ENCODE measurements around the gene GPC6.
"Not testable (repeated sequence)": the region's sequence is repeated elsewhere in the genome, so short reads cannot be mapped to it uniquely, and the experiment has no call there.

GPC6 gene

GRCh38 chr13:93226623-93227279 is at the start of gene GPC6:
Gene GPC6 (plus strand): TSS chr13:93226807.
- DNase-seq (ENCODE audit: low read depth in 2 of 2) = peak; percentile 85 to 87

DNA sequence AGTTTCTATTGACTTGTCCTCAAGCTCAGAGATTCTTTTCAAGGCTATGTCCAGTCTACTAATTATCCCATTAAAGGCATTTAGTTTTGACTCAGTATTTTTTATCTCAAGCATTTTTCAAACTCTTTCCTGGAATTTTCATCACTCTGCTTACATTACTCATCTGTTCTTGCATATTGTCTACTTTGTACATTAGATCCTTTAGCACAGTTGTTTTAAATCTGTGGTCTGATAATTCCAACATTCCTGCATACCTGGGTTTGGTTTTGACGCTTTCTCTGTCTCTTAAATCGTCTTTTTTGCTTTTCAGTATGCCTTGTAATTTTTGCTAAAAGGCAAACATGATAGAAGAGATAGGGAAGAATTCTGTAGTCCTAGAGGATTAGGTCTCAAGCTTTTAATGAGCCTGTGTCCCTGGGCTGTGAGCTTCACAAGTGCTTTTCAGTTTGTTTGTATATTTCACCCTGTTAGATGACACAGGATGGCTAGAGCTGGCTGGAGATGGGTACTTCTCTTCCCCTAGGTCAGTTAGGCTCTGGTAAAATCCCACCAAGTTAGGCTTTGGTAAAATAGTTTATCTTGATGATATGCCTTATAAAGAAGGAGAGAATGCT is 46.1 kb upstream of the GPC6 start:
- peak; percentile 67 to 69 for DNase-seq (ENCODE audit: low read depth in 2 of 2)

DNA sequence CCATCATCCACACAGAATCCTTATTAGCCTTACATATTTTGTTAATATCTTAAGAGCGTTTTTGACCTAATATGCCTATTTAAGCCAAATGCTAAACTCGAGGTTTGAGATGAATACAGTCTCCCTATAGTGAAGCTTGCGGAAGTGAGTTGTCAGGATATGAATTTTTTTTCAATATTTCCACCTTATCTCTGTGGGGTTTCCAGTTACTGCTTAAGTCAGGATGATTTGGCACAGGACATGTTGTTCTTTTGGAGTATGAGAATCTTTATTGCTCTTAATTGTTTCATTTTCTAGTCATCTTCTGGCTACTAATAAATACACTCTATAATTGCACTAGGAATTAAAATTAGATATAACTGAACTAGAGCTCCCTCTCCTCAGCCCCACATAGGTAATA is 44.2 kb upstream of the GPC6 start:
- no peak for DNase-seq (ENCODE audit: low read depth in 2 of 2)

DNA sequence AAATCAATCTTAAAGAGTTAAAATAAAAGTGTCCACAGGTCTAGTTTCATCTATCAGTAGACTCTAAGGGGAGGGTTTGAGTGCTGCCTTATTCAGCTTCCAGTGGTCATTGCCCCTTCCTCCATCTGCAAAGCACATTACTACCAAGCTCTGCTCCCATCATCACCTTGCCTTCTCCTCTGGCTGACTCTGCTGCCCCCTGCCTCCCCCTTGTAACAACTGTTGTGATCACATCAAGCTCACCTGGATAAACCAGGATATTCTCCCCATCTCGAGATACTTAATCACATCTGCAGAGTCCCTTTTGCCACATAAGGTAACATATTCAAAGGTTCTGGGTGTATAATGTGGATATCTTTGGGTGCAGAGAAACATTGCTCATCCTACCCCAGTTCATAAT is 43.3 kb upstream of the GPC6 start:
- no peak for DNase-seq (ENCODE audit: low read depth in 2 of 2)

DNA sequence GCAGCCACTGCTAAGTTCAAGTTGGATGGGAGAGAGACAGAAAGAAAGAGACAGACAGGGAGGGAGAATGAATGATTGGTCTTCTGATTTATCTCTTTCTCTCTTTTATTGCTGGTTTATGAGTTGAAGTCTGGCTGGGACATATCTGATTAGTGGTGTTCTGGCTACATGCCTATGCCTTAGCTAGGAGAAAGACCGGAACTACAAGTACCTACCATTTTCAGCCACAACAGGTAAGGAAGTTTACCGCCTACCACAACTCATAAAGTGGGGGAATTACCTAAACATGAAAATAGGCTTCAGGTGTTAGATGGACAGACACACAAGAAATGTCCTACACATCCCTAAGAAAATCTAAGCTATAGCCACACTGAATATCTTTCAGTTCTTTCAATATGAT is 36.6 kb upstream of the GPC6 start:
- DNase-seq (ENCODE audit: low read depth in 2 of 2) = no peak

DNA sequence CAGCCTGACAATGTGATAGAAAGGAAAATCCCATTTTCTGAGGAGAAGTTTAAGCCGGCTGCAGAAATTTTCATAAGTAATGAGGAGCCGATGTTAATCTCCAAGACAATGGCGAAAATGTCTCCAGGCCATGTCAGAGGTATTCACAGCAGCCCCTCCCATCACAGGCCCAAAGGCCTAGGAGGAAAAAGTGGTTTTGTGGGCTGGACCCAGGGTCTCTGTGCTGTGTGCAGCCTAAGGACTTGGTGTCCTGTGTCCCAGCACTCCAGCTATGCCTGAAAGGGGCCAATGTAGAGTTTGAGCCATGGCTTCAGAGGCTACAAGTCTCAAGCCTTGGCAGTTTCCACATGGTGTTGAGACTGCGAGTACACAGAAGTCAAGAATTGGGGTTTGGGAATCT is 32.9 kb upstream of the GPC6 start:
- no peak for DNase-seq (ENCODE audit: low read depth in 2 of 2)

GRCh38 chr13:93199856-93200255 is 26.8 kb upstream of the GPC6 start:
- DNase-seq (ENCODE audit: low read depth in 2 of 2) = no peak

- no peak for DNase-seq (ENCODE audit: low read depth in 2 of 2)
These were observed 26.0 kb upstream of the GPC6 start for GRCh38 chr13:93200626-93201025.

GRCh38 chr13:93201992-93202558 is 24.5 kb upstream of the GPC6 start:
- DNase-seq (ENCODE audit: low read depth in 2 of 2) = no peak

- not testable (repeated sequence) for DNase-seq (ENCODE audit: low read depth in 2 of 2)
These were observed 19.7 kb upstream of the GPC6 start for GRCh38 chr13:93206778-93207392.

- no peak for DNase-seq (ENCODE audit: low read depth in 2 of 2)
These were observed 10.5 kb upstream of the GPC6 start for GRCh38 chr13:93216122-93216521.

- no peak for DNase-seq (ENCODE audit: low read depth in 2 of 2)
These were observed 8.8 kb upstream of the GPC6 start for GRCh38 chr13:93217721-93218261.

- DNase-seq (ENCODE audit: low read depth in 2 of 2) = no peak
These were observed 8.0 kb upstream of the GPC6 start for GRCh38 chr13:93218583-93218982.

- DNase-seq (ENCODE audit: low read depth in 2 of 2) = no peak
These were observed 6.5 kb upstream of the GPC6 start for GRCh38 chr13:93220073-93220472.

- no peak for DNase-seq (ENCODE audit: low read depth in 2 of 2)
These were observed 3.6 kb upstream of the GPC6 start for GRCh38 chr13:93222976-93223375.

DNA sequence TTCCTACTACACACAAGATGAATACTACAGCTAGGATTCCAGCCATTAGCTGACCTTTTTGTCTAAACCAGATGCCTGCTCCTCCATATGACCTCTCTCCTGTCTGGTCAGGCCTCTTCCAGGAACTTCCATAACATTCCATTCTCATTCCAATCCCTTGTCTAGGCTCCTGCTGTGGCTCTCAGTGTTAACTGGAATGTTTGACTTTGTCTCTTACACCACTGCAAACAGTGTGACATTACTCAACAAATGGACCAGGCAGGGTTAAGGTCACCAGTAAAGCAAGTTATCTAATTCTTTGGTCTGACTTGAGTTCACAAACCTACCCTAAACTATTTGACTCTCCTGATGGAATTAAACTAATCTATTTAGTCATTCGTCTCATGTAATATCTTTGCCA is 2.1 kb upstream of the GPC6 start:
- DNase-seq (ENCODE audit: low read depth in 2 of 2) = peak; percentile 53 to 56

GRCh38 chr13:93225610-93226009 is 997 bp upstream of the GPC6 start:
- DNase-seq (ENCODE audit: low read depth in 2 of 2) = no peak

DNA sequence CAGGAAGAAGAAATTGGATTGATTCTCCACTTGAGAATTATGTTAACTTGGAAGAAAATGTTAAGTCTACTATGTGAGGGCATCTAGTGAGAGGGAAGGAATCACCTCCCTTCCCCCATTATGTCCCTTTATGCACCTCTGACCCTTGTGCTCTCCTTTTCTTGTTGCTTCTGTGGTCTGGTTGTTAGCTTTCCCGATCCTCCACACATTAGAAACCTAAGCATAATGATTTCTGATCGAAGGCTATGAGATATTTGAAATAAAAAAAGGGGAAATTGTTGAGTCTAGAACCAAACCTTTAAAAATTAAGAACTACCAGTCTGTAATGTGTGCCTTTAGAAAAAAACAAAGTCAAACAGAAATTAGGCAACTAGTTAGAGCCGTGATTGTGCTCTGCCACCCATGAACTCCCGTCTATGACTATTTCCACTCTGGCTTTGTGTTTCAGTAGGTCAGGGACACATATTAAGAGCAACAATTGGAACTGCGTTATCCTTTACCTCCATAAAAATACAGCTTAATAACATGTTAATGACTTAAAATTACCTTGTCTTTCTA is 463 bp upstream of the GPC6 start:
- no peak for DNase-seq (ENCODE audit: low read depth in 2 of 2)

DNA sequence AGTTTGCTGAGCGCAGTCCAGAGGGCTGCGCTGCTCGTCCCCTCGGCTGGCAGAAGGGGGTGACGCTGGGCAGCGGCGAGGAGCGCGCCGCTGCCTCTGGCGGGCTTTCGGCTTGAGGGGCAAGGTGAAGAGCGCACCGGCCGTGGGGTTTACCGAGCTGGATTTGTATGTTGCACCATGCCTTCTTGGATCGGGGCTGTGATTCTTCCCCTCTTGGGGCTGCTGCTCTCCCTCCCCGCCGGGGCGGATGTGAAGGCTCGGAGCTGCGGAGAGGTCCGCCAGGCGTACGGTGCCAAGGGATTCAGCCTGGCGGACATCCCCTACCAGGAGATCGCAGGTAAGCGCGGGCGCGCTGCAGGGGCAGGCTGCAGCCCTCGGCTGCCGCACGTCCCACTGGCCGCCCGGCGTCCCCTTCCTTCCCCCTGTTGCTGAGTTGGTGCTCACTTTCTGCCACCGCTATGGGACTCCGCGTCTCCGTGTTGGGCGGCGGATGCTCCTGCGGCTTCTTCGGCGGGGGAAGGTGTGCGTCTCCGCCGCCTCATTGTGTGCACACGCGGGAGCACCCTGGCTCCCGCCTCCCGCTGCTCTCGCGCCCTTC is 772 bp downstream of the GPC6 start:
- no peak for DNase-seq (ENCODE audit: low read depth in 2 of 2)

DNA sequence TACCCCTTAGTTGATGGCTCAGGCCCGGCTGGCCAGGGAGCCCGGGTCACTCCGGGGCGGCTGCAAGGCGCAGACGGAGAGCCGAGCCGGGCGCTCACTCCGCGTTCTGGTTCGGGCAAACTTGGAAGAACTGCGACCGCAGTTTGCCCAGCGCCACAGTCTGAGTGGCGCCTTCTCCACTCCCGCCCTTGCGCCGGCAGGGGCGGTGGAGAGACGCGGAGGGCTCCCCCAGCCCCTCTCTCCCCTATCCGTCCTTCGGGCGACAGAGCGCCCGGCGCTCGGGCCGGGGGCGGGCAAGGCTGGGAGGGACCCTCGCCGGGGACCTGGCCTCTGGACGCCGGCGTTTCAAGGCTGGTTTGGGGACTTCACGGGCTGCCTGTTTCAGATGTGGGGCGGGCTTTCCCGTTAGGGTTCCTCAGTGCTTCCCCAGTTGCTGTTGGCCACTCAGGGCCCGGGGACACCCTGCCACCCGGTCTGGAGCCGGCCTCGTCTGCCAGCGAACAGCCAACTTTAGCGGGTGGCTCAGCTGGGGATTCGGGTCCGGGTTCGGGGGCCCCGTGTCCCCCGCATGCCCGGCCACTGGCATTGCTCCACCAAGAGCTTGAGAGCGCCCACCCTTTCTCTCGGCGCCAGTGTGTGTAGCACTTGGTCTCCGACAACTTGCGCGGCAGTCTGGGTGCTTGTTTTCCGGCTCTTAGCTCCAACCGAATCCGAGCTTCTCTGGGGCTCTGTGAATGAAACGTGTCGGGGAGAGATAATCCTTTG is 1.5 kb downstream of the GPC6 start:
- peak; percentile 71 to 75 for DNase-seq (ENCODE audit: low read depth in 2 of 2)

DNA sequence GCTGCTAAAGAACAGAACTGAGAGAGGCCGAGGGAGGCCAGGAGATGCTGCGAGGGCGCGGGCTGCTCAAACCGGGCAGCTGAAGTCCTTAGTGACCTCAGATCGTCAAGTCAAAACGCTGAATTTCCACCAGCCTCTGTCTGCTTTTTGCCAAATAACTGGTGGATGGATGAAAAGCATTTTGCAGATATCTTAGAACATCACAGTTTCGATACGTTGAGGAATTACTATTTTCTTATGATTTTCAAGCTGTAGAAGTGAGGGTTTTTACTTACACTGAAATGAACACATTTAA is 2.0 kb downstream of the GPC6 start:
- no peak for DNase-seq (ENCODE audit: low read depth in 2 of 2)
